SK-N-MC (cell line): ENCODE measurements around the gene CDK5R1.

Experiments used
- EZH2 ChIP-seq: fragments of 200-600 bp; sonication (generic); IDR thresholded peaks from one replicate; pipeline ENCODE4 v1.6.1; 2017; ENCODE audit warnings: antibody characterized with exemption
- FOXP2 ChIP-seq: optimal IDR thresholded peaks from 2 replicates; pipeline ENCODE3; 2011; ENCODE audit warnings: mild to moderate bottlenecking, moderate library complexity; ENCODE audit not compliant: insufficient read depth; ENCODE audit errors: extremely low read length, control extremely low read depth
- POLR2AphosphoS5 ChIP-seq: IDR thresholded peaks from 2 replicates; pipeline ENCODE4 v1.6.1; 2012; ENCODE audit warnings: mild to moderate bottlenecking, low read depth, low read length, borderline replicate concordance

DNA sequence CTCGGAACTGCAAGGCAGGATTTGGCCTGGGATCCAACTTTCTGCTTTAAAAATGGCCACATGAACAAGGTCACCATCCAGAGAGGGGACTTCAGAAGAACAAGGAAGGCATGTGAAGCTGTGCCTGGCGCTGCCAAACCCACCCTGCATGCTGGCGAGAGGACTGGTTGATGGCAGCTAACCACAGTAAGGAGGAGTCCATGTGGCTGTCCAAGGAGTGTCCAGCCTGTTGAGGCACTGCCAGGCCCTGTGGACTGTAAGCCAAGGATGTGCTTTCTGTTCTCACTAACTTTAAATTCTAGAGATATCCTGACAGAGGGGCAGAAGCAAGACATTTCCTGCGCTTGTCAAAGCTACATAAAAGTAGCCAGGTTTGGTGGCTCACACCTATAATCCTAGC lies 40.4 kb downstream of the CDK5R1 start:
- TF ChIP-seq POLR2AphosphoS5 (no peak), EZH2 (no peak), FOXP2 (no peak)
